GM18498 (cell line): Measurements from ENCODE around the gene LBH.

Experiments used
- ATAC-seq: cut with Tn5 transposase; IDR thresholded peaks from one replicate; pipeline ENCODE4 v1.9.1; 2021; ENCODE audit warnings: mild to moderate bottlenecking, moderate library complexity; ENCODE audit not compliant: unreplicated experiment

LBH gene

GRCh38 chr2:30234180-30234971, 3.0 kb downstream of the LBH start:
- ATAC-seq: no peak

- ATAC-seq: no peak
Observed at GRCh38 chr2:30235008-30235655, 3.8 kb downstream of the LBH start.

DNA sequence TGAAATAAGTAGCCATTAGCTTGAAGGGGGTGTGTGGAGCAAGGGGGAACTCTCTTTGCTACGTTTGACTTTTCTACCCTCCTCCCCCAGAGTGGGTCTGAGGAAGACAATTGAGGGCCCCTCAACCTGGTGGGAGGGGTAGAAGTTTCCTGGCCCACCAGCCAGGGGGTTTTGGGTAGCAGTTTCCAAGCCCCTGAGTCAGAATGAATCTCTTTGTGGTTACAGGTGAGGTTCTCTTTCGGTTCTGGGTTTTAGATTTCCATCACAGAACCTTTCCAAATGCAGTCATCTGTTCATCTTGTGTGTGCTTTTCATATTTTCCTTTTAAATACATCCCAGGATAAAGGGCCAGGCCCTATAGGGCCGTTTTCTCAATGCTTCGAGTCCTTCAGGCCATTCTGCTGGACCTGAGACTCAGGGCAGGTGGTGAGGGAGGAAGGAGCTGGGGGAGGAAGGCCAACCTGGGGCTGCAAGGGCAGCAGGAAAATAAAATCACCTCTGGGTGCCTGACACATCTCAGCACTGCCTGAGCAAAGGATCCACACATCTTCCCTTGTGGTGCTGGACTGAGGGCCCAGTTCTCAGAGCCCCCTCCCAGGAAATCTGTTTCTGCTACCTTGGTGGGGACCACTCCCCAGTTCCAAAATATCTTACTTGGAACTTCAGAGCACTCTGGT, 4.7 kb downstream of the LBH start:
- ATAC-seq: no peak

GRCh38 chr2:30236591-30237238, 5.4 kb downstream of the LBH start:
- no peak for ATAC-seq

DNA sequence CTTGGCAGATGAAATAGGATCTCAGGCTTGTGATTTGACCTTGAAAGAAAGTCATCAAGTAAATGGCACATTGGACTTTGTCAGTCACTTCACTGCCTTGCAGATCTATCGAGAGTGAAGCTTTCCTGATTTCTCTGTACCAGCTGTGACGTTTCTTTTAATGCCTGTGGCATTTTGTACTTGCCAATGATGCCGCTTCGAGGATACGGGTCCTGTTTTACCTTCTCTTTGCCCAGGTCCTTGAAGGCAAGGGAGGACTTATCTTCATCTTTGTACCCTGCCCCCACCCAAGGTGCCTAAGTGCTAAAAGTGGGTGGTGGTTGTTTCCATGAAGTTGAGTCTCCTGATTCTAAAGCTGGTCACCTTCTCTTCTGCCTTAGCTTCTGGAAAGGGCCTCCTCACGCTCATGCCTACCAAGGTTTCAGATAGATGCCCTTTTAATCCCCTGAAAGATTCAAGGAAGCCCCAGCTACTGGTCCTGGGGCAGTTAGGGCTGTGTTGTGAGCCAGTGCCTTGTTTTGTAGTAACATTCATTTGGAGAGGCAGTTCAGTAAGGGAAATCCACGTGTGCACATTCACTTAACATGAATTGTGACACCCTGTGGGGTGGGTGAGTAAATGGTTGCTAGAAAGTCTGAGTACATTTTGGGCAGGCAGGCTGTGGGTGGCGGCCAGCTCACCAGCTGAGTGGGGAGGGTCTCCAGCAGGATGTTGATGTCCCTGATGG, 6.1 kb downstream of the LBH start:
- no peak for ATAC-seq

GRCh38 chr2:30237966-30238800, 6.8 kb downstream of the LBH start:
- ATAC-seq: no peak

- no peak for ATAC-seq
Observed at GRCh38 chr2:30239308-30239985, 8.1 kb downstream of the LBH start.

- no peak for ATAC-seq
Observed at GRCh38 chr2:30239986-30240752, 8.8 kb downstream of the LBH start.

- ATAC-seq: no peak
Observed at GRCh38 chr2:30243231-30243630, 11.9 kb downstream of the LBH start.

GRCh38 chr2:30245364-30245763, 14.0 kb downstream of the LBH start:
- ATAC-seq: no peak

- ATAC-seq: no peak
Observed at GRCh38 chr2:30248791-30249190, 17.5 kb downstream of the LBH start.

GRCh38 chr2:30249354-30249753, 18.0 kb downstream of the LBH start:
- no peak for ATAC-seq

- ATAC-seq: no peak
Observed at GRCh38 chr2:30250421-30250820, 19.1 kb downstream of the LBH start.

GRCh38 chr2:30252723-30253701, 21.7 kb downstream of the LBH start:
- no peak for ATAC-seq

DNA sequence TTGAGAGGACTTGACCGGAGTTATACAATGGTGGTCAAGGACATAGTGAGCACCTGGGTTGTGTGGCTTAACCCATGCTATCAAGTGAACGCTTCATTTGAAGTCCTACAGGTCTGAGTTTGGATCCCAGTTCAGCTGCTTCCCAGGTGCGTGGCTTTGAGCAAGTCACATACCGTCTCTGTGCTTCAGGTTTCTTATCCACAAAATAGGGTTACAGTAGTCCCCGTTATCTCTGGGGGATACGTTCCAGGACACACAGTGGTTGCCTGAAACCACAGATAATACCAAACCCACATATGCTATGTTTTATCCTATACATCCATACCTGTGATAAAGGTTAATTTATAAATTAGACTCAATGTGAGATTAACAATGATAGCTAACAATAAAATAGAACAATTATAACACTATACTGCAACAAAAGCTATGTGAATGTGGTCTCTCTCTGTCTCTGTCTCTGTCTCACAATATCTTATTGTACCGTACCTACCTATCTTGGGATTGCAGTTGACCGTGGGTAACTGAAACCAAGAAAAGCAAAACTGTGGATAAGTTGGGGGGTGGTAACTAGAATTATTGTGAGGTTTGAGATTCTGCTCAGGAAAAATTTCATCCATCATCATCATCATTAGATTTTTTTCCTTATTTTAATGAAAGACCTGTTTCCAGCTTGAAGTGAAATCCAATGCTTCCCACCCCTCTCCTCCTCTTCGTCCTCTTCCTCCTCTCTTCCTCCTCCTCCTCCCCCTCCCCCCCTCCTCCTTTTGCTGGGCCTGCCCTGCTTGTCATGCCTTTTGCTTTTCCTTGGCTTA, 22.7 kb downstream of the LBH start:
- no peak for ATAC-seq

DNA sequence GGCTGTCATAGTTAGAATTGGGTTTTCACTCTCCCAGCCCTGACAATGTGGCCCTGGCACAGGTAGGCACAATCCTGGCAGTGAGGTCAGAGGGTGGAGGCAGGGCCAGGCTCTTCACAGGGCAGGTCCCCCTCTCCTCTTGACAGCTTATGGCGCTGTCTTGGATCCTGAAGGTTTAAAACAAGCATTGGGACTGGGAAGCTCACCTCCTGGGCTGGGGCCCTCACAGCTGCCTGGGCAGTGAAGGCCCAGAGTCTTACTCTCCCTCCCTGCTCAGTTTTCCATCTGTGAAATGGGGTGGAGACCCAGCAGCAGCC, 23.3 kb downstream of the LBH start:
- no peak for ATAC-seq

GRCh38 chr2:30255026-30255425, 23.7 kb downstream of the LBH start:
- ATAC-seq: no peak
